H9 (cell line): ENCODE data around the gene ABCA7. TPM values are rescaled to one million over a fixed set of nuclear protein-coding genes. Genes with fewer than 3 reads are reported as not detected.

Experiments used
- DNase-seq: peaks from one replicate; pipeline ENCODE4 v3.0.0-alpha.2; 2017
- H2AFZ ChIP-seq: one replicate; pipeline ENCODE4 v1.6.1; 2013; ENCODE audit warnings: mild to moderate bottlenecking, low read length, control low read depth, moderate library complexity
- H2AK5ac ChIP-seq: 2 replicates; pipeline ENCODE4 v1.6.1; 2013; ENCODE audit warnings: low read length, control low read depth, mixed read lengths; ENCODE audit not compliant: insufficient read length
- H2BK120ac ChIP-seq: one replicate; pipeline ENCODE4 v1.6.1; 2013; ENCODE audit warnings: low read depth, mild to moderate bottlenecking, low read length, control low read depth, inconsistent platforms; ENCODE audit not compliant: poor library complexity, severe bottlenecking
- H2BK12ac ChIP-seq: 2 replicates; pipeline ENCODE4 v1.6.1; 2013; ENCODE audit warnings: low read length, control low read depth, mixed read lengths, low read depth; ENCODE audit not compliant: insufficient read length
- H2BK15ac ChIP-seq: 2 replicates; pipeline ENCODE4 v1.6.1; 2013; ENCODE audit warnings: low read depth, low read length, control low read depth
- H2BK20ac ChIP-seq: one replicate; pipeline ENCODE4 v1.6.1; 2013; ENCODE audit warnings: low read depth, mild to moderate bottlenecking, low read length, control low read depth, inconsistent platforms; ENCODE audit not compliant: poor library complexity, severe bottlenecking
- H2BK5ac ChIP-seq: 2 replicates; pipeline ENCODE4 v1.6.1; 2013; ENCODE audit warnings: low read length, control low read depth, mixed read lengths; ENCODE audit not compliant: insufficient read length
- H3K14ac ChIP-seq: 2 replicates; pipeline ENCODE4 v1.6.1; 2013; ENCODE audit warnings: low read length, control low read depth; ENCODE audit not compliant: insufficient read depth
- H3K18ac ChIP-seq: 2 replicates; pipeline ENCODE4 v1.6.1; 2013; ENCODE audit warnings: low read depth, mild to moderate bottlenecking, mixed read lengths, low read length, control low read depth; ENCODE audit not compliant: insufficient read length
- H3K23ac ChIP-seq: 2 replicates; pipeline ENCODE4 v1.6.1; 2013; ENCODE audit warnings: low read length, control low read depth, mixed read lengths, low read depth; ENCODE audit not compliant: insufficient read length
- H3K23me2 ChIP-seq: 2 replicates; pipeline ENCODE4 v1.6.1; 2013; ENCODE audit warnings: low read depth, mild to moderate bottlenecking, mixed read lengths, low read length, control low read depth; ENCODE audit not compliant: insufficient read length, poor library complexity, severe bottlenecking
- H3K27ac ChIP-seq: 2 replicates; pipeline ENCODE4 v1.5.1; 2013; ENCODE audit warnings: low read length, control low read depth, mixed read lengths, low read depth; ENCODE audit not compliant: insufficient read length
- H3K27me3 ChIP-seq: 2 replicates; pipeline ENCODE4 v1.6.1; 2013; ENCODE audit warnings: low read length, control low read depth, inconsistent platforms; ENCODE audit not compliant: insufficient read depth
- H3K4ac ChIP-seq: 2 replicates; pipeline ENCODE4 v1.6.1; 2013; ENCODE audit warnings: low read depth, mild to moderate bottlenecking, control low read depth, inconsistent platforms, low read length, moderate library complexity
- H3K4me1 ChIP-seq: 2 replicates; pipeline ENCODE4 v1.6.1; 2013; ENCODE audit warnings: low read length, control low read depth, inconsistent platforms; ENCODE audit not compliant: insufficient read depth
- H3K4me2 ChIP-seq: 2 replicates; pipeline ENCODE4 v1.6.1; 2013; ENCODE audit warnings: low read length, control low read depth, mixed read lengths; ENCODE audit not compliant: insufficient read length, insufficient read depth
- H3K56ac ChIP-seq: 2 replicates; pipeline ENCODE4 v1.6.1; 2013; ENCODE audit warnings: low read depth, mild to moderate bottlenecking, mixed read lengths, low read length, control low read depth; ENCODE audit not compliant: insufficient read length
- H3K79me1 ChIP-seq: 2 replicates; pipeline ENCODE4 v1.6.1; 2013; ENCODE audit warnings: low read depth, mild to moderate bottlenecking, moderate library complexity, low read length, control low read depth, inconsistent platforms; ENCODE audit not compliant: insufficient read depth, poor library complexity, severe bottlenecking
- H3K79me2 ChIP-seq: 2 replicates; pipeline ENCODE4 v1.6.1; 2013; ENCODE audit warnings: low read length, control low read depth, inconsistent platforms; ENCODE audit not compliant: insufficient read depth
- H3K9ac ChIP-seq: 2 replicates; pipeline ENCODE4 v1.6.1; 2013; ENCODE audit warnings: low read length, control low read depth, mixed read lengths; ENCODE audit not compliant: insufficient read length; ENCODE audit errors: extremely low read depth
- H3K9me3 ChIP-seq: one replicate; pipeline ENCODE4 v1.6.1; 2013; ENCODE audit warnings: low read depth, low read length, inconsistent platforms; ENCODE audit not compliant: control insufficient read depth
- H3T11ph ChIP-seq: one replicate; pipeline ENCODE4 v1.6.1; 2013; ENCODE audit warnings: mild to moderate bottlenecking, low read length, control low read depth, inconsistent platforms
- H4K20me1 ChIP-seq: one replicate; pipeline ENCODE4 v1.6.1; 2013; ENCODE audit not compliant: control insufficient read depth, insufficient read length, insufficient read depth
- H4K5ac ChIP-seq: 2 replicates; pipeline ENCODE4 v1.6.1; 2013; ENCODE audit warnings: low read depth, mild to moderate bottlenecking, mixed read lengths, low read length, control low read depth; ENCODE audit not compliant: insufficient read length
- H4K8ac ChIP-seq: replicated peaks from 2 replicates; pipeline ENCODE4 v1.6.1; 2013; ENCODE audit warnings: low read length, control low read depth, mixed read lengths, low read depth; ENCODE audit not compliant: insufficient read length
- H4K91ac ChIP-seq: 2 replicates; pipeline ENCODE4 v1.6.1; 2013; ENCODE audit warnings: low read depth, mild to moderate bottlenecking, moderate library complexity, mixed read lengths, low read length, control low read depth; ENCODE audit not compliant: insufficient read length
- H3K27ac Mint-ChIP-seq, 3 experiments: 2 replicates in 2 of 3; 3 replicates in 1 of 3; pipeline ENCODE4 v1.8.0; 2020 to 2021; ENCODE audit warnings: mixed read lengths in 3 of 3, mild to moderate bottlenecking in 1 of 3, moderate library complexity in 1 of 3
- H3K27me3 Mint-ChIP-seq: 2 replicates; pipeline ENCODE4 v1.8.0; 2021; ENCODE audit warnings: low read depth, mild to moderate bottlenecking, moderate library complexity, mixed read lengths
- H3K36me3 Mint-ChIP-seq, 3 experiments: 2 replicates in 2 of 3; 3 replicates in 1 of 3; pipeline ENCODE4 v1.8.0; 2020 to 2021; ENCODE audit warnings: low read depth in 3 of 3, mixed read lengths in 3 of 3; ENCODE audit not compliant: insufficient read depth in 1 of 3
- H3K4me1 Mint-ChIP-seq, 2 experiments: 2 replicates each; pipeline ENCODE4 v1.8.0; 2020; ENCODE audit warnings: mixed read lengths in 2 of 2
- H3K4me3 Mint-ChIP-seq, 2 experiments: 2 replicates in 1 of 2; 3 replicates in 1 of 2; pipeline ENCODE4 v1.8.0; 2020 to 2021; ENCODE audit warnings: mild to moderate bottlenecking in 2 of 2, mixed read lengths in 2 of 2, moderate library complexity in 1 of 2
- H3K9me3 Mint-ChIP-seq, 2 experiments: 2 replicates in 1 of 2; 3 replicates in 1 of 2; pipeline ENCODE4 v1.8.0; 2020; ENCODE audit warnings: mild to moderate bottlenecking in 2 of 2, mixed read lengths in 2 of 2, moderate library complexity in 1 of 2
- CTCF ChIP-seq: fragments of 200-600 bp; sonication (generic); conservative IDR thresholded peaks from 3 replicates; pipeline ENCODE4 v1.8.0; 2021; ENCODE audit warnings: antibody characterized with exemption, mild to moderate bottlenecking
- WGBS: extraction: QIAGEN DNeasy Blood & Tissue Kit; methylation state at CpG from one replicate; pipeline ENCODE4 v1.1.7; 2013; ENCODE audit warnings: missing lambda C conversion rate, low lambda C conversion rate, mixed read lengths; ENCODE audit not compliant: insufficient read length; ENCODE audit errors: extremely low coverage; 5-methylcytosine and 5-hydroxymethylcytosine counted together
- total RNA-seq: library from RNA; stranded (reverse); gene quantifications from 2 replicates; pipeline ENCODE4 v1.2.1, GENCODE V29; 2021

ABCA7 gene
- total RNA-seq, 1 experiment from 2014 or later, result 34.6 TPM

GRCh38 chr19:1094978-1095701, 55.2 kb downstream of the ABCA7 start, which contains the start of gene POLR2E:
POLR2E (minus strand) TSS chr19:1095375; CDS start chr19:1095315, 60 bp downstream.
- no peak within 1 kb of the TSS for H3K56ac ChIP-seq
- Mint-ChIP-seq H3K36me3 (peaks cover 6 to 32% (median 28%) of the 10 kb centered on the region in 3 experiments; a peak in 6 of 7 replicates), H3K27ac (peak within 1 kb of the TSS; percentile 61 to 87 (median 70); a peak in 5 of 7 replicates), H3K4me3 (peak within 1 kb of the TSS; percentile 91 to 92), H3K9me3 (peaks cover 2 to 3% of the 10 kb centered on the region in 2 experiments; a peak in 2 of 5 replicates), H3K27me3 (no peaks in the 10 kb centered on the region), H3K4me1 (peaks cover 6 to 22% of the 10 kb centered on the region in 2 experiments)
- no peak within 1 kb of the TSS for H4K5ac ChIP-seq
- DNase-seq, result peak; percentile 97
- H3K27me3 ChIP-seq, result no peaks in the 10 kb centered on the region
- no peak within 1 kb of the TSS for H3K27ac ChIP-seq
- no peak within 1 kb of the TSS for H4K91ac ChIP-seq
- no peak within 1 kb of the TSS for H2BK12ac ChIP-seq
- H3K9ac ChIP-seq, result peak within 1 kb of the TSS; percentile 90
- peaks cover 12% of the 10 kb centered on the region; the same call in 1 of the 2 replicates for H3K79me2 ChIP-seq
- no peak within 1 kb of the TSS for H2BK15ac ChIP-seq
- H3K23me2 ChIP-seq, result peaks cover 7% of the 10 kb centered on the region
- peak within 1 kb of the TSS; percentile 69 for H3K4me2 ChIP-seq
- no peaks in the 10 kb centered on the region for H3K9me3 ChIP-seq
- peak within 1 kb of the TSS; percentile 50; the same call in 1 of the 2 replicates for H3K14ac ChIP-seq
- H3T11ph ChIP-seq, result no peak within 1 kb of the TSS
- no peaks in the 10 kb centered on the region; the same call in 1 of the 2 replicates for H3K4me1 ChIP-seq
- no peaks in the 10 kb centered on the region for H4K20me1 ChIP-seq
- peaks cover 11% of the 10 kb centered on the region for H3K79me1 ChIP-seq
- H4K8ac ChIP-seq, result no peak within 1 kb of the TSS
- no peak within 1 kb of the TSS for H3K4ac ChIP-seq
- no peak within 1 kb of the TSS for H2BK5ac ChIP-seq
- H2AFZ ChIP-seq, result no peak within 1 kb of the TSS
- TF ChIP-seq CTCF, result no peak
- no peak within 1 kb of the TSS for H2BK120ac ChIP-seq
- no peak within 1 kb of the TSS for H3K23ac ChIP-seq
- H3K18ac ChIP-seq, result peak within 1 kb of the TSS; percentile 36
- no CpG with 5 or more reads among the region's 81 CpGs for WGBS
- no peak within 1 kb of the TSS for H2AK5ac ChIP-seq
- H2BK20ac ChIP-seq, result no peak within 1 kb of the TSS
